Gastrocnemius medialis (tissue), 4 donors: ENCODE results near the gene SEC24B.

Experiments
- CTCF ChIP-seq, 5 experiments: fragments of 450-650 bp in 3 of 5; fragments of 200-600 bp in 2 of 5; sonication (generic) in 2 of 5; IDR thresholded peaks in 4 of 5; conservative IDR thresholded peaks in 1 of 5; 1 replicate in 4 of 5; 2 replicates in 1 of 5; pipeline ENCODE4 v1.5.1; 2016 to 2019; ENCODE audit warnings: antibody characterized with exemption in 5 of 5, mild to moderate bottlenecking in 3 of 5, moderate library complexity in 3 of 5
- POLR2A ChIP-seq, 2 donors: fragments of 450-650 bp; IDR thresholded peaks; one replicate each; pipeline ENCODE4 v1.6.1; 2017; ENCODE audit warnings: antibody characterized with exemption in 2 of 2, mild to moderate bottlenecking in 2 of 2, moderate library complexity in 2 of 2

- TF ChIP-seq CTCF (IDR thresholded peaks at IDR 0.05 in 4 of 5, conservative IDR thresholded peaks at IDR 0.05 in 1 of 5) (no peak), POLR2A (IDR thresholded peaks at IDR 0.05) (no peak)
Measured at GRCh38 chr4:109497511-109497910, 63.9 kb downstream of the SEC24B start.
